Activated CD4-positive, alpha-beta T cell treated with anti-CD3 and anti-CD28 coated beads, Interleukin-2, amount 10 ng/mL, durations not matched to agents 24 days and 14 days (primary cell): Measurements from ENCODE around the gene ZNF892. TPM values are rescaled to one million over a fixed set of nuclear protein-coding genes. Genes with fewer than 3 reads are reported as not detected.
A peak's percentile ranks its signal among the peaks of the same experiment; 100 is the strongest.
"Not testable (repeated sequence)": the region's sequence is repeated elsewhere in the genome, so short reads cannot be mapped to it uniquely, and the experiment has no call there.

Experiments used
- DNase-seq: peaks from one replicate; pipeline ENCODE4 v3.0.0; 2022
- H3K27ac Mint-ChIP-seq: one replicate; pipeline ENCODE4 v1.8.0; 2022; ENCODE audit warnings: mild to moderate bottlenecking, mixed read lengths
- H3K27me3 Mint-ChIP-seq: one replicate; pipeline ENCODE4 v1.8.0; 2022; ENCODE audit warnings: mixed read lengths
- H3K36me3 Mint-ChIP-seq: one replicate; pipeline ENCODE4 v1.8.0; 2022; ENCODE audit warnings: low read depth, mild to moderate bottlenecking, mixed read lengths
- H3K4me1 Mint-ChIP-seq: one replicate; pipeline ENCODE4 v1.8.0; 2021; ENCODE audit warnings: mixed read lengths
- H3K4me3 Mint-ChIP-seq: one replicate; pipeline ENCODE4 v1.8.0; 2022; ENCODE audit warnings: mild to moderate bottlenecking, moderate library complexity, mixed read lengths
- H3K9me3 Mint-ChIP-seq: one replicate; pipeline ENCODE4 v1.8.0; 2021; ENCODE audit warnings: mixed read lengths
- intact Hi-C: fragments of 100-400 bp; cut with micrococcal nuclease; formaldehyde crosslinking; loops from one replicate; pipeline ENCODE4 v1.15.1; 2023
- total RNA-seq: library from RNA; stranded (reverse); gene quantifications from 2 replicates; pipeline ENCODE4 v1.2.3, GENCODE V29; 2022

Gene ZNF892
- total RNA-seq, 1 donor from 2014 or later, result 5.5 TPM

DNA sequence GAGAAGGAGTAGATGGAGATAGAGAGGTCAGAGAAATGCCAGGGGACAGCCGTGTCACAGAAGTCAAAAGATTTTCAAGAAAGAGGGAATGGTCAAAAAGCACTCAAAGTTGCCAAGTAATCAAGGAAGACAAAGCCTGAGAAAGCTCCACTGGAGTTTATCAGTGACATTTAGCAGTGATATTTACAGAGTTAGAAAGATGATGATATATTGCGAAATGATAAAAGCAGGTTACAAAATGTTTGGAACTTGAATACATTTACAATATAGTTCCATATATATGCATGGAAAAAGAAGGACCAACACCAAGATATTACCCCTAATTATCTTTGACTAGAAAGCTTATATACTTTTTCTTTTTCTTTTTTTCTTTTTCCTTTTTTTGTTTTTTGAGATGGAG is 21.3 kb upstream of the ZNF892 start:
- Mint-ChIP-seq H3K9me3 (peaks cover 41% of the 10 kb centered on the region), H3K36me3 (peaks cover 31% of the 10 kb centered on the region), H3K27me3 (peaks cover 2% of the 10 kb centered on the region)

GRCh38 chr2:95192956-95193355 is 14.4 kb upstream of the ZNF892 start:
- H3K27me3 Mint-ChIP-seq, H3K4me3 Mint-ChIP-seq, H3K27ac Mint-ChIP-seq, intact Hi-C loops, H3K4me1 Mint-ChIP-seq, H3K36me3 Mint-ChIP-seq: not testable (repeated sequence)
- DNase-seq, result peak; percentile 83
- H3K9me3 Mint-ChIP-seq, result peaks cover 11% of the 10 kb centered on the region

More for the DNA sequence above, 21.3 kb upstream of the ZNF892 start:
- Mint-ChIP-seq H3K4me3 (no peak overlapping the region), H3K27ac (no peak overlapping the region), H3K4me1 (no peaks in the 10 kb centered on the region)
- intact Hi-C loops, result no loop called here
- DNase-seq, result no peak

DNA sequence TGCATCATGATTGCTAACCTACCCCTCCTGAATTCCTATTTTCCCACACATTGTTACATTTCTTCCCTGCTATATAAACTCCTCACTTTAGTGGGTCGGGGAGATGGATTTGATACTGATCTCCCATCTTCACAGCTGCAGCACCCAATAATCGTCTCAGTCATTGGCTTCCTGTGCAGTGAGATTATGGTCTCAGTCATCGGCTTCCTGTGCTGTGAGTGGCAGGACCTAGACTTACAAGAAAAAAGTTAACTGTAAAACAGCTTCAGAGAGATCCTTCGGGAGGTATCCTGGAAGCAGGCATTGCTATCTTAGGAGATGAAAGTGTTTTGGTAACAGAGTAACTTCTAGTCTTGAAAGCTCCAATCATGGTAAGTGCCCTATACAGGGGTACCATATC is 3.4 kb upstream of the ZNF892 start:
- H3K27me3 Mint-ChIP-seq, result no peaks in the 10 kb centered on the region
- DNase-seq, result peak; percentile 52
- peaks cover 11% of the 10 kb centered on the region for H3K4me1 Mint-ChIP-seq
- no peak overlapping the region for H3K27ac Mint-ChIP-seq
- intact Hi-C loops, result no loop called here
- H3K9me3 Mint-ChIP-seq, result peaks cover 16% of the 10 kb centered on the region
- H3K36me3 Mint-ChIP-seq, result peaks cover 10% of the 10 kb centered on the region
- no peak overlapping the region for H3K4me3 Mint-ChIP-seq

- Mint-ChIP-seq H3K36me3 (peaks cover 14% of the 10 kb centered on the region), H3K9me3 (peaks cover 18% of the 10 kb centered on the region), H3K27ac (no peak overlapping the region), H3K4me3 (no peak overlapping the region), H3K4me1 (peaks cover 11% of the 10 kb centered on the region), H3K27me3 (no peaks in the 10 kb centered on the region)
- intact Hi-C loops, result no loop called here
- DNase-seq, result peak; percentile 45
These were observed 2.9 kb upstream of the ZNF892 start for GRCh38 chr2:95204396-95204795.

- peak; percentile 52 for DNase-seq
- Mint-ChIP-seq H3K27ac (peak overlapping the region; percentile 60), H3K9me3 (peaks cover 24% of the 10 kb centered on the region), H3K4me3 (peak overlapping the region; percentile 92), H3K36me3 (peaks cover 25% of the 10 kb centered on the region), H3K27me3 (no peaks in the 10 kb centered on the region), H3K4me1 (peaks cover 11% of the 10 kb centered on the region)
- intact Hi-C loops, result loop anchor here (2.0 to 5.0 kb wide), 2 partner anchors 83 to 196 kb away; partner anchors contain the start of gene FAHD2A
These were observed 1.2 kb upstream of the ZNF892 start for GRCh38 chr2:95206096-95206495.

DNA sequence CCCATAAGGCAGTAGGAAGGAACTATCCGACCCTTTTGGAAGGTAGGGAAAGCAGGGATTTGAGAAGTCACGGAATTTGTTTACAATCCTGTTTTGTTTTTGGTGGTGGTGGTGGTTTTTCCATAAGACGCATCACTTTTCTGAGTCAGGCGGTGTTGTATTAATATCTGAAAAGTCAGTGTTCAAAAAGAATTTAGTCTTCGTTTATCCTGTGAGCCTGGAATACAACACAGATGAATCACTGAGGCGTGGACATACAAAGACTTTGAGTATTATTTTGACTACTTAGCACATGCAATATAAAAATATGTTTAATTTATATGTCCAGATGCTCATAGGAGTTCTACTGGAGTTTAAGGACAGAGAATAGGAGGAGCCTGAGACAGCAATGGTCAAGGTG is 785 bp downstream of the ZNF892 start:
- peaks cover 30% of the 10 kb centered on the region for H3K9me3 Mint-ChIP-seq
- H3K4me1 Mint-ChIP-seq, result peaks cover 11% of the 10 kb centered on the region
- H3K4me3 Mint-ChIP-seq, result peak overlapping the region; percentile 92
- no peak overlapping the region for H3K27ac Mint-ChIP-seq
- no peaks in the 10 kb centered on the region for H3K27me3 Mint-ChIP-seq
- intact Hi-C loops, result loop anchor here (5.0 kb wide), 1 partner anchor 194 kb away; the partner anchor contains the start of gene FAHD2A
- DNase-seq, result peak; percentile 30
- H3K36me3 Mint-ChIP-seq, result peaks cover 43% of the 10 kb centered on the region

DNA sequence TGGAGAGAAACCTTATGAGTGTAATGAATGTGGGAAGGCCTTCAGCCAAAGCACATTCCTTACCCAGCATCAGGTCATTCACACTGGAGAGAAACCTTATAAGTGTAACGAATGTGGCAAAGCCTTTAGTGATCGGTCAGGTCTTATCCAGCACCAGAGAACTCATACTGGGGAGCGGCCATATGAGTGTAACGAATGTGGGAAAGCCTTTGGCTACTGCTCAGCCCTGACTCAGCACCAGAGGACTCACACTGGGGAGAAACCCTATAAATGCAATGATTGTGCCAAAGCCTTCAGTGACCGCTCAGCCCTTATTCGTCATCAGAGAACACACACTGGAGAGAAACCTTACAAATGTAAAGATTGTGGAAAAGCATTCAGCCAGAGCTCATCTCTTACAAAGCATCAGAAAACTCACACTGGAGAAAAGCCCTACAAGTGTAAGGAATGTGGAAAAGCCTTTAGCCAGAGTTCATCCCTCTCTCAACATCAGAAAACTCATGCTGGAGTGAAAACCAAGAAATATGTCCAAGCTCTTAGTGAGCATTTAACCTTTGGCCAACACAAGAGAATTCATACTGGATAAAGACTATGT is 7.8 kb downstream of the ZNF892 start:
- H3K27me3 Mint-ChIP-seq, result no peaks in the 10 kb centered on the region

DNA sequence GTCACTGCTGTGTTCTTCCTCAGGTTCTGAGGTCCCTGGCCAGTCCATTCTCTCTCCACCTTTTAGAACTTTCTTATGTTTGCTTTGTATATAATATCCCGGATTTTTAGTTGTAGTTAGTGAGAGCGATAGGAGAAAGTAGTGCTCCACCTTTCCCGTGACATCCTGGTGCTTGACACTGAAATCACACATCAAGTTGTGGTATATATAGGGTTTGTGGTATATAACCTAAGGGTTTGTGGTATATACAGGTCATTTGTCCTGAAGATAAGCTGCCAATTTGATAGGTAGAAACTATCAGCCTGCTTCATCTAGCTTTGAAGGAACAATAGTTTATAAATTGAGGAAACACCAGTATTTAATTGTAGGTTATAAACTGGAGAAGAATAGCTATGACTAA is 13.1 kb downstream of the ZNF892 start:
- H3K36me3 Mint-ChIP-seq, result peaks cover 23% of the 10 kb centered on the region
- no peak overlapping the region for H3K4me3 Mint-ChIP-seq
- H3K9me3 Mint-ChIP-seq, result peaks cover 38% of the 10 kb centered on the region
- no peaks in the 10 kb centered on the region for H3K4me1 Mint-ChIP-seq
- no peak overlapping the region for H3K27ac Mint-ChIP-seq
- H3K27me3 Mint-ChIP-seq, result no peaks in the 10 kb centered on the region
- intact Hi-C loops, result no loop called here
- no peak for DNase-seq

More for the DNA sequence above, 7.8 kb downstream of the ZNF892 start:
- H3K27ac Mint-ChIP-seq, result no peak overlapping the region
- no peak overlapping the region for H3K4me3 Mint-ChIP-seq
- H3K9me3 Mint-ChIP-seq, result peaks cover 52% of the 10 kb centered on the region
- H3K4me1 Mint-ChIP-seq, result no peaks in the 10 kb centered on the region
- H3K36me3 Mint-ChIP-seq, result peaks cover 64% of the 10 kb centered on the region
- no peak for DNase-seq
- intact Hi-C loops, result no loop called here

GRCh38 chr2:95225658-95226057 is 18.3 kb downstream of the ZNF892 start:
- H3K27me3 Mint-ChIP-seq, result no peaks in the 10 kb centered on the region
- H3K36me3 Mint-ChIP-seq, result peaks cover 6% of the 10 kb centered on the region
- H3K4me3 Mint-ChIP-seq, result no peak overlapping the region
- H3K4me1 Mint-ChIP-seq, result no peaks in the 10 kb centered on the region
- peaks cover 29% of the 10 kb centered on the region for H3K9me3 Mint-ChIP-seq
- DNase-seq, result no peak
- H3K27ac Mint-ChIP-seq, result no peak overlapping the region
- intact Hi-C loops, result no loop called here

DNA sequence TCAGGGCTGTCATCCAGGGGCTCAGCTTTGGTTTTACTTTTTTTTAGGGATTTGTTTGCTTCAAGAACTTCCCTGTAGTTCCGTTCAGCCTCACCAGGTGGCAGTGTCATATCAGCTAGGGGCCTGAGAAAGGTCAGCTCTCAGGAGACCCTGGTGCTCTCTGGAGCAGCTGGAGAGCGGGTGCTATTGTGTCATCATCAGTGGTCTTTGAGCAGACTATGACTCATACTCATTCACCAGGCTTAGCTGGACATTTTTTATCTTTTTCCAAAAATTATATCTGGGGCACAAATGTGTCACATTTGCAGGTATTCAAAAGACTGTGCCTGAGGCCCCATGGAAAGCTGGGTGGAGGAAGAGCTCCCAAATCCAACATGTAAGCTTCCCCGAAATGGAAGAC is 24.4 kb downstream of the ZNF892 start:
- intact Hi-C loops, result no loop called here
- Mint-ChIP-seq H3K9me3 (peaks cover 18% of the 10 kb centered on the region), H3K36me3 (no peaks in the 10 kb centered on the region), H3K4me1 (no peaks in the 10 kb centered on the region), H3K4me3 (no peak overlapping the region), H3K27me3 (no peaks in the 10 kb centered on the region), H3K27ac (no peak overlapping the region)
- DNase-seq, result peak; percentile 69

DNA sequence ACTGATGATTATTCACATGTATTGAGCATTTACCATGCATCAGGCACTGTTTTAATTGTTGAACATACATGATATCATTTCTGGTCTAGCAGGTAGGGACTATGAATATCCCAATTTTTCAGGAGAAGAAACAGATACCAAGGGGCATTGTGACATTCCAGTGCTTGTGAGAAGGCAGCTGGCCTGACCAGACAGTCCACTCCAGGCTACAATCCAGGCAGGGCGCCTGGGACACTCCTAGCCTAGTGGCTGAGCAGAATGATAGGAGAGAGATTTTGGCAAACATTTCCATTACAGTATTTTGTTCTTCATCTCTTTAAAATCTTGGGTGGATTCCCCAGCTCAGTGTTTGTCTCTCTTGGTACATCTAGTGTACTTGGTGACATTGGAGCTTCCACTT is 24.9 kb downstream of the ZNF892 start:
- peaks cover 19% of the 10 kb centered on the region for H3K9me3 Mint-ChIP-seq
- H3K4me3 Mint-ChIP-seq, result no peak overlapping the region
- intact Hi-C loops, result no loop called here
- H3K4me1 Mint-ChIP-seq, result no peaks in the 10 kb centered on the region
- H3K36me3 Mint-ChIP-seq, result no peaks in the 10 kb centered on the region
- H3K27me3 Mint-ChIP-seq, result no peaks in the 10 kb centered on the region
- H3K27ac Mint-ChIP-seq, result no peak overlapping the region
- DNase-seq, result no peak

GRCh38 chr2:95234286-95234785 is 27.0 kb downstream of the ZNF892 start:
- H3K9me3 Mint-ChIP-seq, result peaks cover 19% of the 10 kb centered on the region
- intact Hi-C loops, result no loop called here

DNA sequence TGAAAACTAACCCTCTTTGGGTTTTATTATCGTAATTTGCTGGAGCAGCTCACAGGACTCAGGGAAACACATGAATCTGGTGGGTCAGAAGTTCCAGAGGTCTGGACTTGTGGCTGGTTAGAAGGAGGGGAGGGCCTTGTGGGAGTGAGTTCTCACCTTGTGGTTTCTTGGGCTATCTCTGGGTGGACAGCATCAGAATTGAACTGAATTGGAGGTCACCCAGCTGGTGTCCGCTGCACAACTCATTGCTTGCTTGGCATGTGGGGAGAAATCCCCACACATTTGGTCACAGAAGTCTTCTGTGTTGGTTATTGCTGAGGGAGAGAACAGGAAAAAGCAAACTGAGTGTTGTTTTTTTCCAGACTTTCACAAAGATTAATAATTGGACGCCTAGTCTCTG is 27.5 kb downstream of the ZNF892 start:
- H3K4me1 Mint-ChIP-seq, result no peaks in the 10 kb centered on the region
- intact Hi-C loops, result no loop called here
- H3K4me3 Mint-ChIP-seq, result no peak overlapping the region
- no peaks in the 10 kb centered on the region for H3K27me3 Mint-ChIP-seq
- DNase-seq, result no peak
- H3K27ac Mint-ChIP-seq, result no peak overlapping the region
- H3K9me3 Mint-ChIP-seq, result peaks cover 18% of the 10 kb centered on the region
- no peaks in the 10 kb centered on the region for H3K36me3 Mint-ChIP-seq

More at GRCh38 chr2:95234286-95234785, 27.0 kb downstream of the ZNF892 start:
- no peak for DNase-seq
- Mint-ChIP-seq H3K27ac (no peak overlapping the region), H3K4me3 (no peak overlapping the region), H3K27me3 (no peaks in the 10 kb centered on the region), H3K36me3 (no peaks in the 10 kb centered on the region), H3K4me1 (no peaks in the 10 kb centered on the region)

- Mint-ChIP-seq H3K36me3 (no peaks in the 10 kb centered on the region), H3K9me3 (peaks cover 29% of the 10 kb centered on the region), H3K27ac (no peak overlapping the region), H3K4me1 (no peaks in the 10 kb centered on the region), H3K4me3 (no peak overlapping the region), H3K27me3 (no peaks in the 10 kb centered on the region)
- no peak for DNase-seq
- intact Hi-C loops, result no loop called here
These were observed 30.8 kb downstream of the ZNF892 start for GRCh38 chr2:95238131-95238530.

- H3K27ac Mint-ChIP-seq, result no peak overlapping the region
- H3K36me3 Mint-ChIP-seq, result no peaks in the 10 kb centered on the region
- H3K27me3 Mint-ChIP-seq, result no peaks in the 10 kb centered on the region
- no peak overlapping the region for H3K4me3 Mint-ChIP-seq
- peaks cover 29% of the 10 kb centered on the region for H3K9me3 Mint-ChIP-seq
- DNase-seq, result no peak
- H3K4me1 Mint-ChIP-seq, result no peaks in the 10 kb centered on the region
- intact Hi-C loops, result no loop called here
These were observed 32.8 kb downstream of the ZNF892 start for GRCh38 chr2:95240091-95240490.
